GM19395 (cell line): ENCODE data around the gene CCAR1.
"Not testable (repeated sequence)": the region's sequence is repeated elsewhere in the genome, so short reads cannot be mapped to it uniquely, and the experiment has no call there.

ENCODE experiments used
- ATAC-seq: cut with Tn5 transposase; IDR thresholded peaks from one replicate; pipeline ENCODE4 v1.9.1; 2021; ENCODE audit warnings: mild to moderate bottlenecking, moderate library complexity; ENCODE audit not compliant: unreplicated experiment

Gene CCAR1

DNA sequence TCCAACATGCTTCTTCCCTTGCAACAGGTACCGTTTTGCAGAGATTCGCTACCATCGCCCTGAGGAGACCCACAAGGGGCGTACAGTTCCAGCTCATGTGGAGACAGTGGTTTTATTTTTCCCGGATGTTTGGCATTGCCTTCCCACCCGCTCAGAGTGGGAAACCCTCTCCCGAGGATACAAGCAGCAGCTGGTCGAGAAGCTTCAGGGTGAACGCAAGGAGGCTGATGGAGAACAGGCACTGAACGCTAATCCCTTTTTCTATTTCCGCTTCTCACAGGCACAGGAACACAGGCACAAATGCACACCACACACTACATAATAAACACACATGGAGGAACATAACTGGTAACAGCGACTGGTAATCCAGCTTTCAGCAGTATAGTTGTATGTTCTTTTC lies 35.2 kb downstream of the CCAR1 start:
- ATAC-seq, result no peak

DNA sequence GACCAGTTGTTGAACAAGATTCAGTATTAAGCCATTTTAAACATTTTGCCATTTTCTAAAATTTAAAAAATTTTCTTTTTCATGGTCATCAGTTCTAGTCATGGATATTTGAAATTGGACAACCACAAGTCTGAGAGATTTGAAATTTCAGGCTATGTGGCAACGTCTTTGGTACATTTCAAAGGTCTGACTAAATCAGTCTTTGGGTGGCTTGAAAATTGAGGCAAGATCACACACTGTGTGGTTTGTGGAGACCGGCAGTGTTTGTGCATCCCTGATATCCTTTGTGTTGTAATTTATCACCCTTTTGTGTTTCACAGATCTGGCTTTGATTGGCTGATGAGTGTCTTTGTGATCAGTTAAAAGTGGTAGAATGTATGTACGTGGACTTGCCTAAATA lies 35.7 kb downstream of the CCAR1 start:
- no peak for ATAC-seq

DNA sequence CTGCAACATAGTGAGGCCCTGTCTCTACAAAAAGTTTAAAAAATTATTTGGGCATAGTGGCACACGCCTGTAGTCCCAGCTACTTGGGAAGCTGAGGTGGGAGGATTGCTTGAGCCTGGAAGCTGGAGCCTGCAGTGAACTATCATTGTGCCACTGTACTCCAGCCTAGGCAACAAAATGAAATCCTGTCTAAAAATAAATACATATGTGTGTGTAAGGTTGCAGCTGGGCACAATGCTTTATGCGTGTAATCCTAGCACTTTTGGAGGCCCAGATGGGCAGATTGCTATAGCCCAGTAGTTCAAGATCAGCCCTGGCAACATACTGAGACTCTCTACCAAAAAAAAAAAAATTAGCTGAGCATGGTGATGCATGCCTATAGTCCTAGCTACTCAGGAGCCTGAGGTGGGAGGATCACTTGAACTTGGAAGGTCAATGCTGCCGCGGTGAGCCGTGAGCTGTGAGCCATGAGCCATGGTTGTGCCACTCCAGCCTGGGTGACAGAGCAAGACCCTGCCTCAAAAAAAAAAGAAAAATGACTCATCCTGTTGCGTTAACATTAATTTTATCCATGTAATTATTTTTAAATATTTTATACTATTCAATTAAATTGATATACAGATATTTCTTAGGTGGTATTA lies 38.3 kb downstream of the CCAR1 start:
- no peak for ATAC-seq

DNA sequence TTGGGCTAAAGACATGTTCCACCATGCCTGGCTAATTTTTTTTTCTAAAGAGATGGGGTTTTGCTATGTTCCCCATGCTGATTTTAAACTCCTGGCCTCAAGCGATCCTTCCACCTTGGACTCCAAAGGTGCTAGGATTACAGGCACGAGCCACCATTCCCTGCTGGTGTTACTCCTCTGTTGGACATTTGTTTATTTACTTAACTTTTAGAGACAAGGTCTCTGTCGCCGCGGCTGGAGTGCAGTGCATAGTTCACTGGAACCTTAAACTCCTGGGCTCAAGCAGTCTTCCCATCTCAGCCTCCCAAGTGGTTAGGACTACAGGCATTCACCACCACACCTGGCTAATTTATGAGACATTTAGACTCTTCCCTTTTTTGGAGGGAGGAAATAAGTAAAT lies 38.9 kb downstream of the CCAR1 start:
- no peak for ATAC-seq

DNA sequence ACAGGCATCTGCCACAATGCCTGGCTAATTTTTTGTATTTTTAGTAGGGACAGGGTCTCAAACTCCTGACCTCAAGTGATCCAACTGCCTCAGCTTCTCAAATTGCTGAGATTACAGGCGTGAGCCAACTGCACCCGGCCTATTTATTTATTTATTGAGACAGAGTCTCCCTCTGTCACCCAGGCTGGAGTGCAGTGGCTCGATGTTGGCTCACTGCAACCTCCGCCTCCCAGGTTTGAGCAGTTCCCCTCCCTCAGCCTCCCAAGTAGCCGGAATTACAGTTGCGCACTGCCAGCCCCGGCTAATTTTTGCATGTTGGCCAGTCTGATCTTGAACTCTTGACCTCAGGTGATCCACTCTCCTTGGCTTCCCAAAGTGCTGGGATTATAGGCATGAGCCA lies 46.4 kb downstream of the CCAR1 start:
- ATAC-seq, result not testable (repeated sequence)

DNA sequence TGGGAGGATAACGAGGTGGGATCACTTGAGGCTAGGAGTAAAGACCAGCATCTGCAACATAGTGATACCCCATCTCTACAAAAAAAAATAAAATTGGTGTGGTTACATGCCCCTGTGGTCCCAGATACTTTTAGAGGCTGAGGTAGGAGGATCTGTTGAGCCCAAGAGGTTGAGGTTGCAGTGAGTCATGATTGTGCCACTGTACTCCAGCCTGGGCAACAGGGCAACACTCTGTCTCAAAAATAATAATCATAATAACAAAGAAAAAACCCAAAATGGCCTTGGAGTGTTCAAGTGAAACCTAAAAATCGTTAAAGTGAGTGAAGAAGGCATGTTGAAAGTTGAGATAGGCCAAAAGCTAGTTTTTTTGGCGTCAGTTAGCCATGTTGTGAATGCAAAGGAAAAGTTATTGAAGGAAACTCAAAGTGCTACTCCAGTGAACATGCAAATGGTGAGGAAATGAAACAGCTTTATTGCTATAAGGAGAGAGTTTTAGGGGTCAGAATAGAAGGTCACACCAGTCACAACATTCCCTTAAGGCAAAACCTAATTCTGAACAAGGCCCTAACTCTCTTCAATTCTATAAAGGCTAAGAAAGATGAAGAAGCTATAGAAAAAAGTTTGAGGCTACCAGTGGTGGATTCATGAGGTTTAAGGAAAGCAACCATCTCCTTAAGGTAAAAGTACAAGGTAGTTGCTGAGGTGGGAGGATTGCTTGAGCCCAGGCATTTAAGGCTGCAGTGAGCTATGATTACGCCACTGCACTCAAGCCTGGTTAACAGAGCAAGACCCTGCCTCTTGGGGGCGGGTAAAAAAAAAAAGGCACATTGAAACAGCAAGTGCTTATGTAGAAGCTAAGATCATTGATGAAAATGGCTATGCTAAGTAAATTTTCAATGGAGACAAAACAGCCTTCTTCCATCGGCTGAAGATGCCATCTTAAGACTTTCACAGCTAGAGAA lies 60.9 kb downstream of the CCAR1 start:
- ATAC-seq, result no peak

DNA sequence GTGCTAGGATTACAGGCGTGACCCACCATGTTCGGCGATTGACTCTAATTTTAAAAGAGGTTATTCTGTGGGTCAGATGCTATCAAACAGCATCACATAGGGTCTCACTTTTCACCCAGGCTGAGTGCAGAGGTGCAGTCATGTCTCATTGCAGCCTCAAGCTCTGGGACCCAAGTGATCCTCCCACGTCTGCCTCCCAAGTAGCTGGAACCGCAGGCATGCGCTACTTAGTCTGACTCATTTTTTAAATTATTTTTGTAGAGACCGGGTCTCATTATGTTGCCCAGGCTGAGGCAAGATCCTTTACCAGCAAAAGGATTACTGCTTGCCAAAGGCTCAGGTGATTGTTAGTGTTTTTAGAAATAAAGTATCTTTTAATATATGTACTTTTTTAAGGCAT lies 63.4 kb downstream of the CCAR1 start:
- no peak for ATAC-seq

DNA sequence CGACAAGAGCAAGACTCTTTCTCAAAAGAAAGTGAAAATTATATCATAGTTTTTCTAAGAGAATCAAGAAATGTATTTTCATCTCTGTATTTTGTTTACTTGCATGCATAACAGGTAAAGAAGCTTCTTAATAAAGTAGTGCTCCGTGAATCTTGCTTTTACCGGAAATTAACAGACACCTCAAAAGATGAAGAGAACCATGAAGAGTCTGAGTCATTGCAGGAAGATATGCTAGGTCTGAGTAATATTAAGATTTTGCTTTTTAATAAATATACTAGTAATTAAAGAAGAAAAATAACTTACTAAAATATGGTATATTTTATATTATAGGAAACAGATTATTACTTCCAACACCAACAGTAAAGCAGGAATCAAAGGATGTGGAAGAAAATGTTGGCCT lies 66.8 kb downstream of the CCAR1 start:
- ATAC-seq, result no peak

DNA sequence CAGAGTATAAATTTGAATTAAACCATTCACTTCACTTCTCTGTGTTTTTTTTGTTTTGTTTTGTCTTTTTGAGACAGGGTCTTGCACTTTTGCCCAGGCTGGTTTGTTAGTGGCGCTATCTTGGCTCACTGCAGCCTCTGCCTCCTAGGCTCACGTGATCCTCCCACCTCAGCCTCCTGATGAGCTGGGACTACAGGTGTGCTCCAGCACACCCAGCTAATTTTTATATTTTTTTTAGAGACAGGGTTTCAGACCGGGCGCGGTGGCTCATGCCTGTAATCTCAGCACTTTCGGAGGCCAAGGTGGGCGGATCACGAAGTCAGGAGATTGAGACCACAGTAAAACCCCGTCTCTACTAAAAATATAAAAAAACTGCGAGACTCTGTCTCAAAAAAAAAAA lies 69.4 kb downstream of the CCAR1 start:
- no peak for ATAC-seq

DNA sequence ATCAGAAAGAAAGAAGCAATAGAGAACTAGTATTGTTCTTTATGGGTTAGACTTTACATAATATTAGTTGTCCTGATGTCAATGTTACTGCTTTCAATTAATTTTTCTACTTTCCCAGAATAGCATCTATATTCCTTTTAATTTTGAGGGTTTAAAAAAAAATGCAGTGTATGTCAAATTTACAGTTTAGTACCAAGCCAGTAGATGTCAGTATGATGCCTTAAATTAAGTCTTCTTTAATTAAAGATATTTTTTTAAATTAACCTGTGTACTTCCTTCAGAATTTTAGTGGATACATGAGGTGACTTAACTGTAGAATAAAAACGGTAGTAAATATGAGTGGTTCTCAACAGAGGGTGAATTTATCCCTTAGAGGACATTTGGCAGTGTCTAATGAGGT lies 71.1 kb downstream of the CCAR1 start:
- no peak for ATAC-seq

DNA sequence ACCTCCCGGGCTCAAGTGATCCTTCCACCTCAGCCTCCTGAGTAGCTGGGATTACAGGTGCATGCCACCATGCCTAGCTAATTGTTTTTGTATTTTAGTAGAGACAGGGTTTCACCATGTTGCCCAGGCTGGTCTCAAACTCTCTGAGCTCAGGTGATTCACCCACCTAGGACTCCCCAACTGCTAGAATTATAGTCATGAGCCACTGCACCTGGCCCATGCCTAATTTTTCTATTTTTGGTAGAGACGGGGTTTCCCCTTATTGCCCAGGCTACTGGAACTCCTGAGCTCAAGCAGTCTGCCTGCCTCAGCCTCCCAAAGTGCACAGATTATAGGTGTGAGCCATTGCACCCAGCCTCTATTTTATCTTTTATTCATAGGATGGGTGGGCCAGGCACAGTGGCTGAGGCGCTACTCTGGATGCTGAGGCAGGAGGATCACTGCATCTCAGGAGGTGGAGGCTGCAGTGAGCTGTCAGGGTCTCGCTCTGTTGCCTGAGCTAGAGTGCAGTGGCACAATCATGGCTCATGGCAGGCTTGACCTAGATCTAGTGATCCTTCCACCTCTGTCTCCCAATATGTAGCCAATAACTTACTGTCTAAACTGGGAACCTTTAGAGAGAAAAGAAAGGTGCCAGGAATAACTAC lies 75.0 kb downstream of the CCAR1 start:
- no peak for ATAC-seq

DNA sequence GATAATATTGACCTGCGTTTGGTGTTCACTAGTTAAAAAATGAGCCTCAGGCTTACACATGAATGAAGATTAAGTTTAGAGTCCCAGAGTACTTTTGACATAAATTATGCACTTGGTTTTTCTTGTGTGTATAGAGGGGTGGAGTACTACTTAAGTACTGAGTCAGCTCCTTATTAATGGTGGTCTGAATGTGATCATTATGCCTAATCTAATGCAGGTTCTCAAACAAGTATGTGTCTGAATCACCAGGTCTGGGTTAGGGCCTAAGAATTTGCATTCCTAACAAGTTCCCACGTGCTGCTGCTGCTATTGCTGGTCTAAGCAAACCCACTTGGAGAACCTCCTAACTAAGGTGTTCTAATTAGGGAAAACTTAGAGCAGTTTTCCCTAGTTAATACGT lies 75.6 kb downstream of the CCAR1 start:
- ATAC-seq, result no peak

DNA sequence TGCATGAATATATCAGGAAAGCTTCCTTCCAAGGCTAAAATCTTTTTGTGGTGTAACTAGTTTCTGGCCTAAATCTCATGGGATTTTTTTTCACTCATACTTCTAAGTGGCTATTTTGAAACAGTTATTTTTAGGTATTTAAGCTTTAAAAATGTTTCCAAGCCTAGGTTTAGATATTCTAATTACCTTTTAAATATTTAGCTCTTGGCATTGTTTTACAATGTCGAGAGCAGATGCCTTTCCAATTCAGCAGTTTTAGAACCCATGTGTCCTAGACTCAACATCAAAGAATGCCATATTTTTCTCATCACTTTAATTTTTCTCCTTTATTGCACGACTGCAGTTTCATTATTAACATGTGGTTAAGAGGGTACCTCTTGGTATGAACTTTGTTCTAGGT lies 79.2 kb downstream of the CCAR1 start:
- ATAC-seq, result no peak

DNA sequence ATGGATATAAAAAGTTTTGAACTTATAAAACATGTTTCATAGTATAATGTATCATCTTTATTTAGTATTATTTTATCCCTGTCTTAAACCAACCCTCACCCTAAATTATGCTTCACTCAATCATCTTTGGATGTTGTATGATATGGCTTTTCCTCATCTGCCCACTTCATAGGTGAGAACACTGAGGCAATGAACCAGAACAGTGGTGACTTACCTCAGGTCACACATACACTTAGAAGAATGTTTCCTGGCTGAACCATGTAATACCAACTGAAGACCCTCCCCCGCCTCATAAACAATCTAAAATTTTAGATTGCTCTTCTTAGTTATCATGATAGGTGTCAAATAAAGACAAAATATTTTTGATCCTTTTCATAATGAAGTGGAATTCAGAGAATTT lies 83.7 kb downstream of the CCAR1 start:
- no peak for ATAC-seq

DNA sequence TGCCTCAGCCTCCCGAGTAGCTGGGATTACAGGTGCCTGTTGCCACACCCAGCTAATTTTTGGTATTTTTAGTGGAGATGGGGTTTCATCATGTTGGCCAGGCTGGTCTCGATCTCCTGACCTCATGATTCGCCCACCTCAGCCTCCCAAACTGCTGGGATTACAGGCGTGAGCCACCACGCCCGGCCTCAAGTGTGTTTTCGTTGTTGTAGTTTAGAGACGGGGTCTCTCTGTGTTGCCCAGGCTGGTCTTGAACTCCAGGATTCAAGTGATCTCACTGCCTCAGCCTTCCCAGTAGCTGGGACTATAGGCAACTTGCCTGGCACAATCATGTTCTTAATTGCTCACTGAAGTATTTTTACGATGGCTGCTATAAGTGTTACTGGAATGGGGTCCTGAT lies 89.8 kb downstream of the CCAR1 start:
- ATAC-seq, result not testable (repeated sequence)

DNA sequence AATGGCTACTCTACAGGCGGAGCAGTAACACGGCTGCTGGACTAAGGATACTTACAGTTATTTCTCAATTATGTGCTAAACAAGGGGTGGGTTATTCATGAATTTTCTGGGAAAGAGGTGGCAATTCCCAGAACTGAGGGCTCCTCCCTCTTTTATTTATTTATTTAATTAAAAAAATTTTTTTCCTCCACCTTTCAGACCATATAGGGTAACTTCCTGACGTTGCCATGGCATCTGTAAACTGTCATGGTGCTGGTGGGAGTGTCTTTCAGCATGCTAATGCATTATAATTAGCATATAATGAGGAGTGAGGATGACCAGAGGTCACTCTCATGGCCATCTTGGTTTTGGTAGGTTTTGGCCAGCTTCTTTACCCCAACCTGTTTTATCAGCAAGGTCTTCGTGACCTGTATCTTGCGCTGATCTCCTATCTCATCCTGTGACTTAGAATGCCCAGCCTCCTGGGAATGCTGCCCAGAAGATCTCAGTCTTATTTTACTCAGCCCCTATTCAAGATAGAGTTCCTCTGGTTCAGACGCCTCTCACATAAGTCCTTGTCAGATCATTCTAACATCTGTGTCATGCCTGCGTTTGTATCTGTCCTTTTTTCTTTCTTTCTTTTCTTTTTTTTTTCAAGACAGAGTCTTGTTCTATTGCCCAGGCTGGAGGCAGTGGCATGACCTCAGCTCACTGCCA lies 90.4 kb downstream of the CCAR1 start:
- ATAC-seq, result no peak

DNA sequence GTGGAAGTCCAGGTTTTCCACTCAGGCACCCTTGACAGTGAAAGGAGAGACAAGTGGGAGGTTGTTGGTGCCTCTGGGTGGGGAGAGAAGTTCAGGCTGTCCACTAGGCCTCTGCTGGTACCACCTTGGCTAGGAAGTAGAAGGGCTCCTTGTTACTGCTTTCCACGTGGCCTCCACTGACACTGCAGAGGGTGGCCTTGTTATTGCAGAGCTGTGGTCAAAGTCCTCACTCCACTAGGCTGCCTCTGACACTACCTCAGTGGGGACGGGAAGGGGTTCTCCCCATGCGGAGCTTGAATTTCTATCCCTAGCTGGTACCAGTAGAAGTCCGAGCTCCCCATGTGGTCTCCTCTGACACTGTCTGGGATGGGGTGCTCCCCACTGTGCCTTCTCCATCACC lies 91.4 kb downstream of the CCAR1 start:
- ATAC-seq, result no peak

DNA sequence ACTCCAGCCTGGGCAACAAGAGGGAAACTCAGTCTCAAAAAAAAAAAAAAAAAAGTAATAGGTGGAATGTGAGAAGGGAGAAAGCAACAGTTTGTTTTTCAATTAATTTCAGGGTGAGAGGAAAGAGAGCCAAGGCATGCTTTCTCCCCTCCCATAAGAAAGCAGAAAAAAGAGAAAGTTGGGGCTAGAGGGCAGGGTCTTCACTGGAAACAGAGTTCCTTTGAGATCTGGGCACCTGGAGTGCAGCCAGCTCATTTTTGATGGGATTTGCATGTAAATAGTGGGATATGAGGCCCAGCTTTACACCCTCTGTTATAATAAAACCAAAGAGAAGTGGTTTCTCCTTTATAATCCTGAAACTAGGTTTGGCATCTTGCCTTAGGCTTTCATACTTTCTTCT lies 92.5 kb downstream of the CCAR1 start:
- no peak for ATAC-seq

DNA sequence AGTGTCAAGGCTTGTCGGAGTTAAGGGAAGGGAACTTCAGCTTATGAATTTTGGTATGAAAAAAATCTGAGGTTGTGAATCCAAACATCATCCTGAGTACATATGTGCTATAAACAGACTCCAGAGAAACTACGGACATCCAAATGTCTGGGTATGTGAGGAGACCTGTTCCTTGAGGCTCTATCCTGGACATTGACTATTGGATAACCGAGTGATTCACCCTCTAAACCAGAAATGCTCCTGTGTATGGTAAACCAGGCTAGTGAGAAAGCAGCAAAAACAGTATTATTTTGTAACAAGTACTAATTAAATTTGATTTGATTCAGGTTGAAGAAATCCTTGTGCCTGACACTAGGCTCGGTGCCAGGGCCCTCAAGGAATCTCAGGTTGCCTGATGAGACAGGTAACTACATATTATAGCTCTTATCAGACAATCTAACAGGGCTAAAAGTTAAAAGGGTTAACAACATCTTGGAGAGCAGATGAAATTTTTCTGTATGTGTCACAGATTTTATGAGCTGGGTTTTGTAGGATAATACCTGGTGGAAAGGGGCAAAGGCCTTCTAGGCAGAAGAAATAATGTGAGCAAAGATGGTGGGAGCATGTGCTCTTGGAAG lies 95.9 kb downstream of the CCAR1 start:
- ATAC-seq, result no peak

DNA sequence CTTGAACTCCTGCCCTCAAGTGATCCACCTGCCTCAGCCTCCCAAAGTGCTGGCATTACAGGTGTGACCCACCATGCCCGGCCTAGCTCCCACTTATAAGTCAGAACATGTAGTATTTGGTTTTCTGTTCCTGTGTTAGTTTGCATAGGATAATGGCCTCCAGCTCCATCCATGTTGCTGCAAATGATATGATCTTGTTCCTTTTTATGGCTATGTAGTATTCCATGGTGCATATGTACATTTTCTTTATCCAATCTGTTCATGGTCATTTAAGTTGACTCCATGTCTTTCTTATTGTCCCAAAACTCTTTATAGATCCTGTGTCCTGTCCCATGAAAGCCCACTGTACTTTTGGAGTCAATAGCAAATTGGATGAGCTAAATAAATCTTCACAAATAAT lies 99.3 kb downstream of the CCAR1 start:
- not testable (repeated sequence) for ATAC-seq

DNA sequence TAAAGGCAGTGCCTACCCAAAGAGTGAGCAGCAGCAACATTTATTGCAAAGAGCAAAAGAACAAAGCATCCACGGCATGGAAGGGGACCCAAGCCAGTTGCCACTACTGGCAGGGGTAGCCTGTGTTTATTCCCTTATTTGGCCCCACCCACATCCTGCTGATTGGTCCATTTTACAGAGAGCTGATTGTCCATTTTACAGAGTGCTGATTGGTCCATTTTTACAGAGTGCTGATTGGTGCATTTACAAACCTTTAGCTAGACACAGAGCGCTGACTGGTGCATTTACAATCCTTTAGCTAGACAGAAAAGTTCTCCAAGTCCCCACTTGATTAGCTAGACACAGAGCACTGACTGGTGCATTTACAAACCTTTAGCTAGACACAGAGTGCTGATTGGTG lies 101.6 kb downstream of the CCAR1 start:
- not testable (repeated sequence) for ATAC-seq
